ENCODE measurements around the gene CNTFR. TPM values are rescaled to one million over a fixed set of nuclear protein-coding genes. Genes with fewer than 3 reads are reported as not detected.

Gene CNTFR
- total and polyA plus RNA-seq, 2 of the 8 experiments (the other 6 are each of a cell fraction or from before 2014, with no cell fraction given) = 1.2 to 4.2 TPM

DNA sequence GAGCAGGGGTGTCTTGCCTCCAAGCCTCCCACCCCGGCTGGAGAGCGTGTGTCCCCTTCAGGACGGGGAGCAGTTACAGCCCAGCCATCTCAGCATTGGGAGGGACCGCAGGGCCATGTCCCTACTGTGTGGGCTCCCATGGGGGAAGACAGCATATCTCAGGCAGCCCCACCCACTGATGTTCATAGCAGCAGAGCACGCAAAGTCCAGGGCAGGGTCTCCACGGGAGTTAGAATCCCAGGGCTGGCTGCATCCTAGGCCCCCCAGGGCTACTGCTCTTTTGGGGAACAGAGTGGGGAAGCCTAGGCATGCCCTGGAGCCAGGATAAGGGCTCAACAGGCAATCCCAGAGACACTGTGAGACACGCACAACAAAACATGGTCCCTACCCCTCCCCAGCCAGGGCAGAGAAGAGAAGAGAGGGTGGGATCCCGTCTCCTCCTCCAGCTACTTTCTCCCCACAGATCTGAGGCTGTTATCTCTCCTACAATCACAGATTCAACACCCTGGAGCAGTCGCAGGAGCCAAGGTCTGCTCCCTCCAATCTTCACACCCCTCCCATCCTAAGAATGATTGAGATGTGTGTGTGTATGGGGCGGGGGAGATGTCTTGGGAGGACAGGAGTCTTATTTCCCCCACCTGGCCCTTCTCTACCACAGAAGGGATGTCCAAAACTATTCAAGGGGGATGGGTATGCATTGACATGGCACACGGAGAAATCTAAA is 3.4 kb downstream of the CNTFR start:
- Histone ChIP-seq H4K20me1 (replicated peaks in 1 of 2; ENCODE audit: control insufficient read depth in 1 of 2, insufficient read depth in 2 of 2, low read length in 2 of 2) (peaks cover 11 to 12% of the 10 kb centered on the region in 2 experiments), H3K79me2 (ENCODE audit: control insufficient read depth in 1 of 2, insufficient read depth in 2 of 2, low read length in 2 of 2) (no peaks in the 10 kb centered on the region), H3K4ac (replicated peaks; ENCODE audit: insufficient read length, low read depth, low read length) (no peak overlapping the region), H3K14ac (ENCODE audit: insufficient read length) (no peak overlapping the region), H3K56ac (replicated peaks; ENCODE audit: insufficient read length, low read depth, low read length) (no peak overlapping the region), H2AFZ (ENCODE audit: low read length) (no peak overlapping the region), H3K4me3 (ENCODE audit: extremely low read depth in 1 of 4, insufficient read depth in 2 of 4, low read depth in 3 of 4, low read length in 4 of 4) (peak overlapping the region in 1 of 4 experiments; percentile 10; a peak in 1 of 8 replicates), H3K36me3 (ENCODE audit: control insufficient read depth in 2 of 4, insufficient read depth in 4 of 4, low read length in 3 of 4) (peaks cover 0 to 9% (median 0%) of the 10 kb centered on the region in 4 experiments; a peak in 1 of 8 replicates), H2BK120ac (replicated peaks; ENCODE audit: low read depth, low read length) (no peak overlapping the region), H3K9me3 (ENCODE audit: insufficient read depth in 2 of 2, low read depth in 1 of 2, low read length in 1 of 2) (peaks cover 0 to 4% of the 10 kb centered on the region in 2 experiments; a peak in 1 of 4 replicates), H3K9ac (replicated peaks in 1 of 4; ENCODE audit: extremely low read depth in 1 of 4, low read depth in 3 of 4, low read length in 3 of 4) (no peak overlapping the region), H2BK20ac (ENCODE audit: low read length) (peak overlapping the region; percentile 88; the same call in 1 of the 2 replicates), H4K91ac (replicated peaks; ENCODE audit: insufficient read length, low read length) (no peak overlapping the region), H2BK15ac (ENCODE audit: low read length) (peak overlapping the region; percentile 96; the same call in 1 of the 2 replicates), H2BK5ac (ENCODE audit: low read depth, low read length) (no peak overlapping the region; the same call in 1 of the 2 replicates), H2AK5ac (ENCODE audit: low read depth, low read length) (peak overlapping the region; percentile 76), H4K5ac (ENCODE audit: insufficient read length, low read depth, low read length) (no peak overlapping the region), H3K4me1 (replicated peaks in 1 of 4; ENCODE audit: control insufficient read depth in 3 of 4, insufficient read depth in 4 of 4, low read length in 3 of 4) (peaks cover 3 to 30% (median 17%) of the 10 kb centered on the region in 4 experiments), H3K18ac (ENCODE audit: extremely low read depth, low read length) (peak overlapping the region; percentile 57; the same call in 1 of the 2 replicates), H3K79me1 (ENCODE audit: low read depth, low read length) (no peaks in the 10 kb centered on the region), H3K27me3 (replicated peaks in 1 of 4; ENCODE audit: control insufficient read depth in 3 of 4, extremely low read depth in 1 of 4, insufficient read depth in 3 of 4, low read length in 3 of 4) (peaks cover 57 to 96% (median 88%) of the 10 kb centered on the region in 4 experiments), H2BK12ac (ENCODE audit: low read depth, low read length) (peak overlapping the region; percentile 89; the same call in 1 of the 2 replicates), H4K8ac (ENCODE audit: extremely low read depth, insufficient read depth, low read length) (0 out of 2 replicates have a peak overlapping the region, but pooled peaks have one; percentile 12), H3K23ac (ENCODE audit: insufficient read length) (no peak overlapping the region), H3K23me2 (ENCODE audit: low read depth, low read length) (peaks cover 13% of the 10 kb centered on the region), H3K4me2 (ENCODE audit: insufficient read depth in 1 of 2, low read depth in 2 of 2, low read length in 2 of 2) (peak overlapping the region; percentile 52 to 57), H3K27ac (ENCODE audit: low read depth, low read length) (no peak overlapping the region)
- ChIA-PET CTCF (ENCODE audit: partially characterized antibody) (interaction anchor here (0.9 to 13.8 kb wide), 11 partner anchors 8 to 182 kb away, joined by 3 to 241 read pairs (median 14); no protein-coding TSS in a partner anchor), POLR2A (ENCODE audit: partially characterized antibody) (interaction anchor here (0.6 to 0.7 kb wide), 2 partner anchors 103 to 1081 kb away, joined by 3 read pairs; no protein-coding TSS in a partner anchor)
- DNase-seq (ENCODE audit: low read depth in 1 of 2, low spot score in 2 of 2) = no peak
- FAIRE-seq = no peak
- TF ChIP-seq EZH2 (IDR thresholded peaks at IDR 0.05; ENCODE audit: low read depth, low read length, severe bottlenecking) (peak; percentile 55), TCF12 (IDR thresholded peaks at IDR 0.05; ENCODE audit: low read depth, low read length) (no peak)
- 16% methylated on average over 11 of the region's 11 CpGs; no CpG with 5 or more reads in 1 of the 2 experiments for WGBS, 2 experiments (ENCODE audit: extremely low coverage in 1 of 2, insufficient coverage in 1 of 2, insufficient read length in 1 of 2, insufficient replicate concordance in 2 of 2, low coverage in 1 of 2, low lambda C conversion rate in 2 of 2, missing lambda C conversion rate in 1 of 2)

Data from H1 (cell line).